Sigmoid colon (tissue), 7 donors: Measurements from ENCODE around the gene MYH11. TPM values are rescaled to one million over a fixed set of nuclear protein-coding genes. Genes with fewer than 3 reads are reported as not detected.
A peak's percentile ranks its signal among the peaks of the same experiment; 100 is the strongest.

Experiments
- DNase-seq: peaks from one replicate; pipeline ENCODE4 v3.0.0-alpha.2; 2019
- H3K27ac ChIP-seq, 4 donors: fragments of 200-600 bp; sonication (generic); one replicate each; pipeline ENCODE4 v1.5.1; 2016 to 2019; ENCODE audit warnings: mild to moderate bottlenecking in 1 of 4
- H3K27me3 ChIP-seq, 3 donors: fragments of 200-600 bp; sonication (generic); one replicate each; pipeline ENCODE4 v1.5.1; 2019; ENCODE audit warnings: mild to moderate bottlenecking in 1 of 3
- H3K36me3 ChIP-seq, 4 donors: fragments of 200-600 bp; sonication (generic); one replicate each; pipeline ENCODE4 v1.5.1; 2016 to 2019
- H3K4me1 ChIP-seq, 4 donors: fragments of 200-600 bp; sonication (generic); one replicate each; pipeline ENCODE4 v1.5.1; 2017 to 2019
- H3K4me3 ChIP-seq, 4 donors: fragments of 200-600 bp; sonication (generic); one replicate each; pipeline ENCODE4 v1.5.1; 2017 to 2019; ENCODE audit warnings: mild to moderate bottlenecking in 2 of 4, moderate library complexity in 1 of 4
- H3K9me3 ChIP-seq, 4 donors: fragments of 200-600 bp in 3 of 4; sonication (generic) in 3 of 4; one replicate each; pipeline versions ENCODE4 v1.5.1 to v1.6.1; 2013 to 2019
- EP300 ChIP-seq, 4 donors: sonication (generic); formaldehyde crosslinking; IDR thresholded peaks; one replicate each; pipeline ENCODE4 v1.6.1; 2017; ENCODE audit warnings: antibody characterized with exemption in 4 of 4
- POLR2A ChIP-seq, 2 donors: fragments of 450-650 bp; IDR thresholded peaks; one replicate each; pipeline ENCODE4 v1.6.1; 2016; ENCODE audit warnings: antibody characterized with exemption in 2 of 2, mild to moderate bottlenecking in 2 of 2, moderate library complexity in 2 of 2
- POLR2AphosphoS5 ChIP-seq, 4 donors: sonication (generic); formaldehyde crosslinking; IDR thresholded peaks; one replicate each; pipeline ENCODE4 v1.6.1; 2017; ENCODE audit warnings: antibody characterized with exemption in 4 of 4
- WGBS, 2 donors: extraction: QIAGEN DNeasy Blood & Tissue Kit; methylation state at CpG; one replicate each; pipeline ENCODE4 v1.1.7; 2013; 5-methylcytosine and 5-hydroxymethylcytosine counted together
- intact Hi-C: fragments of 100-400 bp; cut with DNase I; formaldehyde crosslinking; loops from one replicate; pipeline ENCODE4 v1.15.1; 2023
- polyA plus RNA-seq, 3 donors: library from polyadenylated mRNA; stranded (reverse); fragments of 200-250 nt; gene quantifications; one replicate each; pipeline ENCODE4 v1.2.3, GENCODE V29; 2013
- total RNA-seq, 4 donors: library from RNA; depleted of rRNA; stranded (reverse); fragments of >200 nt; gene quantifications; one replicate each; pipeline ENCODE4 v1.1.0, GENCODE V29; 2016
- TF ChIP-seq, protein P1 (sequence below), 4 experiments: fragments of 450-650 bp in 3 of 4; fragments of 200-600 bp in 1 of 4; IDR thresholded peaks; one replicate each; pipeline ENCODE4 v1.5.1; 2016 to 2019; ENCODE audit warnings: antibody characterized with exemption in 4 of 4, mild to moderate bottlenecking in 3 of 4, moderate library complexity in 2 of 4
- donor health status: healthy with polysubstance abuse.
- donor health status: Bipolar disorder and iron deficiency.
- donor health status: healthy.

Gene MYH11
- total and polyA plus RNA-seq, 7 donors: 5.1 to 11,818 (median 4,282) TPM

DNA sequence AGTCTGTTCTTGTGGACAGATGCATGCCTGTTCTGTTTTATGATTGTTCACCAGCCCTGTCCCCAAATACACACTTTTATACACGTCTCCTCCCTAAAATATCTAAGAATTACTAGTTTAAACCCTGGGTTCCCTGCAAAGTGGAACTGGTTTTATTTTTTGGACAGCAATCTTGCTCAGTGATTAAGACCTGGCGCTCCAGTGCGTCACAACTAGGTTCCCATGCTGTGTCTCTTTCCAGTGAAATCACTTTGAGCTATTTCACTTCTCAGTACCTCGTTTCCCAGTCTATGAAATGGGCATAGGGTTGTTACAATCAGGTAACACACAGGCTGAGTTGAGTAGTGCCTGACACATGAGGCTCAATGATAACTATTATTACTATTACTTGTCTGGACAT, 30.5 kb upstream of the MYH11 start:
- H3K27me3 ChIP-seq: no peaks in the 10 kb centered on the region
- peak overlapping the region in 3 of 4 donors; percentile 72 to 89 (median 77) for H3K4me3 ChIP-seq
- intact Hi-C loops: loop anchor here (5.0 kb wide), 2 partner anchors 135 to 165 kb away; no protein-coding TSS in a partner anchor
- no peaks in the 10 kb centered on the region for H3K9me3 ChIP-seq
- peaks cover 0 to 39% (median 37%) of the 10 kb centered on the region in 4 donors for H3K4me1 ChIP-seq
- no peak for TF ChIP-seq EP300 (IDR thresholded peaks at IDR 0.05)
- TF ChIP-seq POLR2AphosphoS5 (IDR thresholded peaks at IDR 0.05): no peak
- TF ChIP-seq, protein P1, sequence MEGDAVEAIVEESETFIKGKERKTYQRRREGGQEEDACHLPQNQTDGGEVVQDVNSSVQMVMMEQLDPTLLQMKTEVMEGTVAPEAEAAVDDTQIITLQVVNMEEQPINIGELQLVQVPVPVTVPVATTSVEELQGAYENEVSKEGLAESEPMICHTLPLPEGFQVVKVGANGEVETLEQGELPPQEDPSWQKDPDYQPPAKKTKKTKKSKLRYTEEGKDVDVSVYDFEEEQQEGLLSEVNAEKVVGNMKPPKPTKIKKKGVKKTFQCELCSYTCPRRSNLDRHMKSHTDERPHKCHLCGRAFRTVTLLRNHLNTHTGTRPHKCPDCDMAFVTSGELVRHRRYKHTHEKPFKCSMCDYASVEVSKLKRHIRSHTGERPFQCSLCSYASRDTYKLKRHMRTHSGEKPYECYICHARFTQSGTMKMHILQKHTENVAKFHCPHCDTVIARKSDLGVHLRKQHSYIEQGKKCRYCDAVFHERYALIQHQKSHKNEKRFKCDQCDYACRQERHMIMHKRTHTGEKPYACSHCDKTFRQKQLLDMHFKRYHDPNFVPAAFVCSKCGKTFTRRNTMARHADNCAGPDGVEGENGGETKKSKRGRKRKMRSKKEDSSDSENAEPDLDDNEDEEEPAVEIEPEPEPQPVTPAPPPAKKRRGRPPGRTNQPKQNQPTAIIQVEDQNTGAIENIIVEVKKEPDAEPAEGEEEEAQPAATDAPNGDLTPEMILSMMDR (IDR thresholded peaks at IDR 0.05): no peak
- no peak for TF ChIP-seq POLR2A (IDR thresholded peaks at IDR 0.05)
- WGBS, 2 donors: 87 to 88% methylated on average over 4 of the region's 4 CpGs
- H3K27ac ChIP-seq: peak overlapping the region in 2 of 4 donors; percentile 89 to 92
- DNase-seq: no peak
- peaks cover 0 to 16% (median 2%) of the 10 kb centered on the region in 4 donors for H3K36me3 ChIP-seq

DNA sequence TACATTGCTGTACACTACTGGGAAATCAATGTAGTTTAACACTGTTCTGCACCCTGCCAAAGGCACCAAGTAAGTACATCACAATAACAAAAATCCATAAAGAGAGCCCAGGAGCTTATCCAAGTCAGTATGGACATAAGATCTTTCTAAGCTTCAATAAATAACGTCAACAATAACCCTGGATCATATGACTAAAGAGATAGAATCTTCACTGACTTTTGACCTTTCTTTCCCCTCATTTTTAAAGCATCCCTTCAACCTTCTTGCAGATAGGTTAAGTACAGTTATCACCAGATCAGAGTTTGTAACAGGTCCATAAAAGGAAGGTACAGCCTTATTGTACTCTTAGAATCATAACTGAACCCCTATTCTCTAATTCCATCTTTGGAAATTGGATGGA, 29.2 kb upstream of the MYH11 start:
- Histone ChIP-seq H3K4me3 (no peak overlapping the region), H3K27ac (peak overlapping the region in 1 of 4 donors; percentile 24), H3K4me1 (peaks cover 0 to 39% (median 37%) of the 10 kb centered on the region in 4 donors), H3K9me3 (no peaks in the 10 kb centered on the region), H3K36me3 (peaks cover 4 to 22% (median 5%) of the 10 kb centered on the region in 4 donors), H3K27me3 (no peaks in the 10 kb centered on the region)
- DNase-seq: no peak
- 58 to 67% methylated on average over 1 of the region's 1 CpG for WGBS, 2 donors
- no peak for TF ChIP-seq POLR2A (IDR thresholded peaks at IDR 0.05)
- no peak for TF ChIP-seq POLR2AphosphoS5 (IDR thresholded peaks at IDR 0.05)
- TF ChIP-seq, protein P1 (IDR thresholded peaks at IDR 0.05): no peak
- TF ChIP-seq EP300 (IDR thresholded peaks at IDR 0.05): no peak
- intact Hi-C loops: loop anchor here (5.0 kb wide), 2 partner anchors 136 to 166 kb away; no protein-coding TSS in a partner anchor

DNA sequence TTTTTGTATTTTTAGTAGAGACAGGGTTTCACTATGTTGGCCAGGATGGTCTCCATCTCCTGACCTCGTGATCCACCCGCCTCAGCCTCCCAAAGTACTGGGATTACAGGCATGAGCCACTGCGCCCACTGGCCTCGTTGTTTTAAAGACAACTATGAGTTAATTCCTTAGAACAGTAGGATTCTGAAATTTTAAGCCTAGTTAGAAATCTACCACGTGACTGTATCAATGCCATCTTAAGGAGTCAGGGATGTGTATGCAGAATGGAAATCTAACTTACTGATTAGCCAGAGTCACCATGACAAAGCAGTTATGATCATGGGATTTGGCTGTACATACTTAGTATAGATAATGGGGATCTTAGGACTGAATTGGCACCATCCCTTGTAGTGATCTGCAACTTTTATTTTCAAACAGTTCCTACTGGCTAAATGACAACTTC, 28.8 kb upstream of the MYH11 start:
- intact Hi-C loops: loop anchor here (5.0 kb wide), 2 partner anchors 137 to 167 kb away; no protein-coding TSS in a partner anchor
- TF ChIP-seq POLR2AphosphoS5 (IDR thresholded peaks at IDR 0.05) (no peak), EP300 (IDR thresholded peaks at IDR 0.05) (no peak), POLR2A (IDR thresholded peaks at IDR 0.05) (no peak)
- TF ChIP-seq, protein P1 (IDR thresholded peaks at IDR 0.05): no peak
- H3K4me1 ChIP-seq: peaks cover 0 to 39% (median 39%) of the 10 kb centered on the region in 4 donors
- WGBS, 2 donors: 93 to 96% methylated on average over 5 of the region's 5 CpGs
- no peak overlapping the region for H3K4me3 ChIP-seq
- peaks cover 4 to 22% (median 5%) of the 10 kb centered on the region in 4 donors for H3K36me3 ChIP-seq
- DNase-seq: no peak
- peak overlapping the region in 2 of 4 donors; percentile 12 to 24 for H3K27ac ChIP-seq
- H3K27me3 ChIP-seq: no peaks in the 10 kb centered on the region
- H3K9me3 ChIP-seq: no peaks in the 10 kb centered on the region

GRCh38 chr16:15882563-15882962, 25.7 kb upstream of the MYH11 start:
- no peak overlapping the region for H3K4me3 ChIP-seq
- H3K36me3 ChIP-seq: peaks cover 4 to 36% (median 5%) of the 10 kb centered on the region in 4 donors
- 96 to 98% methylated on average over 3 of the region's 3 CpGs for WGBS, 2 donors
- DNase-seq: no peak
- intact Hi-C loops: no loop called here
- no peaks in the 10 kb centered on the region for H3K27me3 ChIP-seq
- peaks cover 0 to 45% (median 34%) of the 10 kb centered on the region in 4 donors for H3K4me1 ChIP-seq
- TF ChIP-seq, protein P1 (IDR thresholded peaks at IDR 0.05): no peak
- no peak for TF ChIP-seq POLR2A (IDR thresholded peaks at IDR 0.05)
- no peak for TF ChIP-seq EP300 (IDR thresholded peaks at IDR 0.05)
- TF ChIP-seq POLR2AphosphoS5 (IDR thresholded peaks at IDR 0.05): no peak
- no peaks in the 10 kb centered on the region for H3K9me3 ChIP-seq
- H3K27ac ChIP-seq: no peak overlapping the region
